GM18508 (cell line): ENCODE measurements around the gene AGT.
"Not testable (repeated sequence)": the region's sequence is repeated elsewhere in the genome, so short reads cannot be mapped to it uniquely, and the experiment has no call there.

Experiments
- ATAC-seq: cut with Tn5 transposase; IDR thresholded peaks from one replicate; pipeline ENCODE4 v1.9.1; 2021; ENCODE audit warnings: moderate number of reproducible peaks; ENCODE audit not compliant: insufficient read depth, unreplicated experiment

Gene AGT

GRCh38 chr1:230656719-230657118 is 57.2 kb downstream of the AGT start:
- not testable (repeated sequence) for ATAC-seq
